Right lobe of liver (tissue), 4 donors: ENCODE results near the gene DIAPH3.

ENCODE experiments used
- POLR2A ChIP-seq: fragments of 450-650 bp; IDR thresholded peaks from one replicate; pipeline ENCODE4 v1.6.1; 2017; ENCODE audit warnings: antibody characterized with exemption, mild to moderate bottlenecking
- TF ChIP-seq, protein P1 (sequence below), 4 donors: fragments of 200-600 bp in 3 of 4; fragments of 450-650 bp in 1 of 4; IDR thresholded peaks; one replicate each; pipeline versions ENCODE4 v1.5.1 to v1.8.0; 2016 to 2022; ENCODE audit warnings: antibody characterized with exemption in 4 of 4, mild to moderate bottlenecking in 2 of 4
- donor health status: DM: no; HTN: no; CAD: no.
- donor health status: DM: no; HTN: no; CAD: no.
- donor health status: DM: no; HTN: yes; CAD: no.

DNA sequence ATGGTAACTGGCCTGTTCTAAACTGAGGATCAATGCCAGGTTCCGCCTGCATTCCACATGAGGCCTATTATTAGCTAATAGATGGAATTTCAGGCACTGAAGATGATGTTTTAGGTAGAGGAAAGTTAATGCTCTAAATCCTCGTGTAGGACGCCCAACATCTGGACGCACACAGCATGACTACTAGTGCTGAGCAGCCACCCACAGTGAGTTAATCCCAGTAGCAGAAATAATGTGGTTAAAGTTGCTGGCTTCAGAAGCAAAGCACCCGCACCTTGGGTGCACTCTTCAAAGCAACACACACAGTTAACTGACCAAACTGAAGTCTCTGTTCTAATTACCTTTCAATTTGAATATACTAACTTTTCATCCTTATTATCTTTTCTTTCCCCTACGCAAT is 150.6 kb downstream of the DIAPH3 start:
- TF ChIP-seq, protein P1, sequence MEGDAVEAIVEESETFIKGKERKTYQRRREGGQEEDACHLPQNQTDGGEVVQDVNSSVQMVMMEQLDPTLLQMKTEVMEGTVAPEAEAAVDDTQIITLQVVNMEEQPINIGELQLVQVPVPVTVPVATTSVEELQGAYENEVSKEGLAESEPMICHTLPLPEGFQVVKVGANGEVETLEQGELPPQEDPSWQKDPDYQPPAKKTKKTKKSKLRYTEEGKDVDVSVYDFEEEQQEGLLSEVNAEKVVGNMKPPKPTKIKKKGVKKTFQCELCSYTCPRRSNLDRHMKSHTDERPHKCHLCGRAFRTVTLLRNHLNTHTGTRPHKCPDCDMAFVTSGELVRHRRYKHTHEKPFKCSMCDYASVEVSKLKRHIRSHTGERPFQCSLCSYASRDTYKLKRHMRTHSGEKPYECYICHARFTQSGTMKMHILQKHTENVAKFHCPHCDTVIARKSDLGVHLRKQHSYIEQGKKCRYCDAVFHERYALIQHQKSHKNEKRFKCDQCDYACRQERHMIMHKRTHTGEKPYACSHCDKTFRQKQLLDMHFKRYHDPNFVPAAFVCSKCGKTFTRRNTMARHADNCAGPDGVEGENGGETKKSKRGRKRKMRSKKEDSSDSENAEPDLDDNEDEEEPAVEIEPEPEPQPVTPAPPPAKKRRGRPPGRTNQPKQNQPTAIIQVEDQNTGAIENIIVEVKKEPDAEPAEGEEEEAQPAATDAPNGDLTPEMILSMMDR (IDR thresholded peaks at IDR 0.05) = no peak
- TF ChIP-seq POLR2A = no peak
